ENCODE results near the gene ANO4.

DNA sequence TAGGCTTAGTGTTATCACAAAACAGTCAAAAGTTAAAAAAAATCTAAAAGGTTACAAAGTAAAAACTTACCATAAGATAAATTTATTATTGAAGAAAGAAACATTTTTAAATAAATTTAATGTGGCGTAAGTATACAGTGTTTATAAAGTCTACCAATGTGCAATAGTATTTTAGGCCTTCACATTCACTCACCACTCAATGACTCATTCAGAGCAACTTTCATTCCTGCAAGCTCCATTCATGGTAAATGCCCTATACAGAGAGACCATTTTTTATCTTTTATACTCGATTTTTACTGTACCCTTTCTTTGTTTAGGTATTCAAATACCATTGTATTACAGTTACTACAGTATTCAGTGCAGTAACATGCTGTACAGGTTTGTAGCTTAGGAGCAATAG is 124.5 kb downstream of the ANO4 start:
- TF ChIP-seq ZFP41 (tag by site-specific recombination; IDR thresholded peaks at IDR 0.05; ENCODE audit: borderline replicate concordance) = no peak
- TF ChIP-seq ZNF777 (tag by site-specific recombination; IDR thresholded peaks at IDR 0.05; ENCODE audit: borderline replicate concordance) = no peak
- TF ChIP-seq, protein P1, sequence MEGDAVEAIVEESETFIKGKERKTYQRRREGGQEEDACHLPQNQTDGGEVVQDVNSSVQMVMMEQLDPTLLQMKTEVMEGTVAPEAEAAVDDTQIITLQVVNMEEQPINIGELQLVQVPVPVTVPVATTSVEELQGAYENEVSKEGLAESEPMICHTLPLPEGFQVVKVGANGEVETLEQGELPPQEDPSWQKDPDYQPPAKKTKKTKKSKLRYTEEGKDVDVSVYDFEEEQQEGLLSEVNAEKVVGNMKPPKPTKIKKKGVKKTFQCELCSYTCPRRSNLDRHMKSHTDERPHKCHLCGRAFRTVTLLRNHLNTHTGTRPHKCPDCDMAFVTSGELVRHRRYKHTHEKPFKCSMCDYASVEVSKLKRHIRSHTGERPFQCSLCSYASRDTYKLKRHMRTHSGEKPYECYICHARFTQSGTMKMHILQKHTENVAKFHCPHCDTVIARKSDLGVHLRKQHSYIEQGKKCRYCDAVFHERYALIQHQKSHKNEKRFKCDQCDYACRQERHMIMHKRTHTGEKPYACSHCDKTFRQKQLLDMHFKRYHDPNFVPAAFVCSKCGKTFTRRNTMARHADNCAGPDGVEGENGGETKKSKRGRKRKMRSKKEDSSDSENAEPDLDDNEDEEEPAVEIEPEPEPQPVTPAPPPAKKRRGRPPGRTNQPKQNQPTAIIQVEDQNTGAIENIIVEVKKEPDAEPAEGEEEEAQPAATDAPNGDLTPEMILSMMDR (tag by site-specific recombination; IDR thresholded peaks at IDR 0.05) = no peak
- no peak for TF ChIP-seq KLF7 (tag by site-specific recombination; IDR thresholded peaks at IDR 0.05; ENCODE audit: borderline replicate concordance)
- TF ChIP-seq REST (tag by site-specific recombination; IDR thresholded peaks at IDR 0.05) = no peak
- no peak for TF ChIP-seq ZNF394 (tag by site-specific recombination; IDR thresholded peaks at IDR 0.05; ENCODE audit: borderline replicate concordance)
- TF ChIP-seq, protein P2, sequence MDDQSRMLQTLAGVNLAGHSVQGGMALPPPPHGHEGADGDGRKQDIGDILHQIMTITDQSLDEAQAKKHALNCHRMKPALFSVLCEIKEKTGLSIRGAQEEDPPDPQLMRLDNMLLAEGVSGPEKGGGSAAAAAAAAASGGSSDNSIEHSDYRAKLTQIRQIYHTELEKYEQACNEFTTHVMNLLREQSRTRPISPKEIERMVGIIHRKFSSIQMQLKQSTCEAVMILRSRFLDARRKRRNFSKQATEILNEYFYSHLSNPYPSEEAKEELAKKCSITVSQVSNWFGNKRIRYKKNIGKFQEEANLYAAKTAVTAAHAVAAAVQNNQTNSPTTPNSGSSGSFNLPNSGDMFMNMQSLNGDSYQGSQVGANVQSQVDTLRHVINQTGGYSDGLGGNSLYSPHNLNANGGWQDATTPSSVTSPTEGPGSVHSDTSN (CRISPR knock-in tag; IDR thresholded peaks at IDR 0.05) = no peak

All from HEK293 (cell line).